Lower leg skin (tissue), 3 donors: ENCODE results near the gene OR13C2.

Source experiments
- CTCF ChIP-seq, 3 donors: fragments of 450-650 bp; IDR thresholded peaks; one replicate each; pipeline ENCODE4 v1.5.1; 2016; ENCODE audit warnings: antibody characterized with exemption in 3 of 3, mild to moderate bottlenecking in 3 of 3, moderate library complexity in 2 of 3
- POLR2A ChIP-seq, 2 donors: fragments of 450-650 bp; IDR thresholded peaks; one replicate each; pipeline ENCODE4 v1.6.1; 2016 to 2017; ENCODE audit warnings: antibody characterized with exemption in 2 of 2, mild to moderate bottlenecking in 1 of 2, moderate library complexity in 1 of 2

GRCh38 chr9:104611213-104611612, 5.8 kb upstream of the OR13C2 start:
- TF ChIP-seq POLR2A (IDR thresholded peaks at IDR 0.05) = no peak
- TF ChIP-seq CTCF (IDR thresholded peaks at IDR 0.05) = no peak
